Panc1 (cell line): Measurements from ENCODE around the gene LIN9. TPM values are rescaled to one million over a fixed set of nuclear protein-coding genes. Genes with fewer than 3 reads are reported as not detected.
"Not testable (repeated sequence)": the region's sequence is repeated elsewhere in the genome, so short reads cannot be mapped to it uniquely, and the experiment has no call there.

Experiments
- ATAC-seq: fragments of 200-7000 bp; cut with Tn5 transposase; 2 replicates; pipeline ENCODE4 v1.9.1; 2020; ENCODE audit warnings: mild to moderate bottlenecking, moderate library complexity
- BruUV-seq: library from RNA; stranded (reverse); fragments of 400-500 nt; replicated peaks from 2 replicates; lab custom pipeline; 2021; lab: Mats Ljungman, UMichigan
- CTCF ChIA-PET: fragments of 300-600 bp; sonication (Branson Sonifier 250); formaldehyde crosslinking; loops from one replicate; lab custom pipeline; 2022; ENCODE audit warnings: antibody characterized with exemption; lab: Charles Lee
- POLR2A ChIA-PET: fragments of 300-600 bp; sonication (Branson Sonifier 250); formaldehyde crosslinking; loops from one replicate; lab custom pipeline; 2022; ENCODE audit warnings: antibody characterized with exemption; lab: Charles Lee
- DNase-seq: peaks from one replicate; pipeline ENCODE4 v3.0.0-alpha.2; 2010; ENCODE audit warnings: low read depth, low spot score
- H3K27ac ChIP-seq: 2 replicates; pipeline ENCODE4 v1.5.1; 2011; ENCODE audit warnings: mild to moderate bottlenecking, low read length, inconsistent platforms
- H3K27me3 ChIP-seq: fragments of 200-500 bp; sonication (Bioruptor generic); 2 replicates; pipeline ENCODE4 v1.6.0; 2014; ENCODE audit warnings: low read length, inconsistent platforms; ENCODE audit not compliant: control insufficient read depth, insufficient read depth
- H3K36me3 ChIP-seq: fragments of 200-500 bp; sonication (Bioruptor generic); 2 replicates; pipeline ENCODE4 v1.5.1; 2014; ENCODE audit warnings: inconsistent platforms, mild to moderate bottlenecking, low read length, moderate library complexity; ENCODE audit not compliant: control insufficient read depth, insufficient read depth
- H3K4me1 ChIP-seq: 2 replicates; pipeline ENCODE4 v1.5.1; 2011; ENCODE audit warnings: inconsistent platforms, mild to moderate bottlenecking, low read length, moderate library complexity; ENCODE audit not compliant: control insufficient read depth, insufficient read depth
- H3K4me3 ChIP-seq, 2 experiments: 2 replicates each; pipeline ENCODE4 v1.5.1; 2011 to 2012; ENCODE audit warnings: low read depth in 2 of 2, low read length in 2 of 2, mild to moderate bottlenecking in 2 of 2, inconsistent platforms in 1 of 2, moderate library complexity in 1 of 2
- H3K9me3 ChIP-seq: fragments of 200-500 bp; sonication (Bioruptor generic); 2 replicates; pipeline ENCODE4 v1.5.1; 2014; ENCODE audit warnings: low read depth, mild to moderate bottlenecking, inconsistent platforms, low read length, moderate library complexity; ENCODE audit not compliant: control insufficient read depth, insufficient read depth
- POLR2AphosphoS5 ChIP-seq: IDR thresholded peaks from 2 replicates; pipeline ENCODE4 v1.6.1; 2012; ENCODE audit warnings: mild to moderate bottlenecking, low read depth, low read length, moderate library complexity
- SIN3A ChIP-seq: IDR thresholded peaks from 2 replicates; pipeline ENCODE4 v1.6.1; 2012; ENCODE audit warnings: low read depth, mild to moderate bottlenecking, low read length, moderate library complexity, borderline replicate concordance; ENCODE audit not compliant: insufficient read depth
- TCF7L2 ChIP-seq: IDR thresholded peaks from 2 replicates; pipeline ENCODE4 v1.6.1; 2011; ENCODE audit warnings: mild to moderate bottlenecking, low read depth, low read length, inconsistent platforms
- in situ Hi-C: cut with HindIII; loops from 2 replicates; pipeline ENCODE4 v1.10.0; 2016; ENCODE audit warnings: low sequenced_read_pairs, low pct_unique_long_range_greater_than_20kb
- intact Hi-C: fragments of 100-400 bp; cut with micrococcal nuclease; formaldehyde crosslinking; loops from one replicate; pipeline ENCODE4 v1.10.0; 2022; ENCODE audit not compliant: unreplicated experiment
- total RNA-seq: library from RNA; stranded (reverse); gene quantifications from one replicate; pipeline ENCODE4 v1.2.1, GENCODE V29; 2021; ENCODE audit not compliant: unreplicated experiment
- TF ChIP-seq, protein P1 (sequence below): fragments of 450-650 bp; IDR thresholded peaks from 2 replicates; pipeline ENCODE4 v1.5.1; 2017; ENCODE audit warnings: mild to moderate bottlenecking
- TF ChIP-seq, protein P2 (sequence below), 2 experiments: IDR thresholded peaks; 2 replicates each; pipeline ENCODE4 v1.6.1; 2011 to 2012; ENCODE audit warnings: low read depth in 2 of 2, control low read depth in 1 of 2, low read length in 1 of 2, mild to moderate bottlenecking in 1 of 2, moderate library complexity in 1 of 2; ENCODE audit not compliant: insufficient read depth in 1 of 2

Gene LIN9
- total RNA-seq, 1 experiment from 2014 or later = 11.4 TPM

DNA sequence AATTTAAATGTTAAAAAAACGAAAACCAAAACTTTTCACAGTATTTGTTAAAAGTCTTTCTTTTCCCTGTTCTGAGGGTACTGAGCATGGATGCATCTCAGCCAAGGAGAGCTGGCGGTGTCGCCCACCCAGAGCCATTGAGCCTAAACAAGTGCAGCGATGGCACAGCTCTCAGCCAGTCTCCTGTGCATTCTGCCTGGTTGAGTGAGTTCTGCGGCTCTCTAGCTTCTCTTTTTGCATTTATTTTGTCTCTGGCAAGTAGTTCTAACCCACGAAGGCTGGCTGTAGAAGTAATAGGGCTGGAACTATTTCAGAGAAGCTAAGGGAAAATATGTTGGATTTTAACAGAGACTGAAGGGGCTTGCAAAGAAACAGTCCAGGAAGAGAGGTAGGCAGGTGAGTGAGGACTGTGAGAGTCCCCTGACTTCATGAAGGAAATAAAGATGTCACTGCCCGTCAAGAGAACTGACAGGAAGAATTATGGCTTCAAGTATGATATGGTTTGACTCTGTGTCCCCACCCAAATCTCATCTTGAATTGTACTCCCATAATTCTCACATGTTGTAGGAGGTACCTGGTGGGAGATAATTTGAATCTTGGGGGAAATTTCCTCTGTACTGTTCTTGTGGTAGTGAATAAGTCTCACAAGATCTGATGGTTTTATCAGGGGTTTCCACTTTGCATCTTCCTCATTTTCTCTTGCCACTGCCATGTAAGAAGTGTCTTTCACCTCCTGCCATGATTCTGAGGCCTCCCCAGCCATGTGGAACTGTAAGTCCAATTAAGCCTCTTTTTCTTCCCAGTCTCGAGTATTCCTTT, 35.7 kb upstream of the LIN9 start:
- intact Hi-C loops = no loop called here
- Histone ChIP-seq H3K9me3 (no peaks in the 10 kb centered on the region), H3K4me1 (no peaks in the 10 kb centered on the region), H3K27me3 (no peaks in the 10 kb centered on the region), H3K27ac (no peak overlapping the region), H3K4me3 (no peak overlapping the region), H3K36me3 (no peaks in the 10 kb centered on the region)
- POLR2A ChIA-PET = interaction anchor here (0.7 kb wide), 1 partner anchor 18 kb away, joined by 11 read pairs; no protein-coding TSS in a partner anchor
- ATAC-seq = no peak
- in situ Hi-C loops = no loop called here
- TF ChIP-seq, protein P1, sequence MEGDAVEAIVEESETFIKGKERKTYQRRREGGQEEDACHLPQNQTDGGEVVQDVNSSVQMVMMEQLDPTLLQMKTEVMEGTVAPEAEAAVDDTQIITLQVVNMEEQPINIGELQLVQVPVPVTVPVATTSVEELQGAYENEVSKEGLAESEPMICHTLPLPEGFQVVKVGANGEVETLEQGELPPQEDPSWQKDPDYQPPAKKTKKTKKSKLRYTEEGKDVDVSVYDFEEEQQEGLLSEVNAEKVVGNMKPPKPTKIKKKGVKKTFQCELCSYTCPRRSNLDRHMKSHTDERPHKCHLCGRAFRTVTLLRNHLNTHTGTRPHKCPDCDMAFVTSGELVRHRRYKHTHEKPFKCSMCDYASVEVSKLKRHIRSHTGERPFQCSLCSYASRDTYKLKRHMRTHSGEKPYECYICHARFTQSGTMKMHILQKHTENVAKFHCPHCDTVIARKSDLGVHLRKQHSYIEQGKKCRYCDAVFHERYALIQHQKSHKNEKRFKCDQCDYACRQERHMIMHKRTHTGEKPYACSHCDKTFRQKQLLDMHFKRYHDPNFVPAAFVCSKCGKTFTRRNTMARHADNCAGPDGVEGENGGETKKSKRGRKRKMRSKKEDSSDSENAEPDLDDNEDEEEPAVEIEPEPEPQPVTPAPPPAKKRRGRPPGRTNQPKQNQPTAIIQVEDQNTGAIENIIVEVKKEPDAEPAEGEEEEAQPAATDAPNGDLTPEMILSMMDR = no peak
- no peak for TF ChIP-seq SIN3A
- no peak for TF ChIP-seq POLR2AphosphoS5
- no peak for TF ChIP-seq TCF7L2
- TF ChIP-seq, protein P2, sequence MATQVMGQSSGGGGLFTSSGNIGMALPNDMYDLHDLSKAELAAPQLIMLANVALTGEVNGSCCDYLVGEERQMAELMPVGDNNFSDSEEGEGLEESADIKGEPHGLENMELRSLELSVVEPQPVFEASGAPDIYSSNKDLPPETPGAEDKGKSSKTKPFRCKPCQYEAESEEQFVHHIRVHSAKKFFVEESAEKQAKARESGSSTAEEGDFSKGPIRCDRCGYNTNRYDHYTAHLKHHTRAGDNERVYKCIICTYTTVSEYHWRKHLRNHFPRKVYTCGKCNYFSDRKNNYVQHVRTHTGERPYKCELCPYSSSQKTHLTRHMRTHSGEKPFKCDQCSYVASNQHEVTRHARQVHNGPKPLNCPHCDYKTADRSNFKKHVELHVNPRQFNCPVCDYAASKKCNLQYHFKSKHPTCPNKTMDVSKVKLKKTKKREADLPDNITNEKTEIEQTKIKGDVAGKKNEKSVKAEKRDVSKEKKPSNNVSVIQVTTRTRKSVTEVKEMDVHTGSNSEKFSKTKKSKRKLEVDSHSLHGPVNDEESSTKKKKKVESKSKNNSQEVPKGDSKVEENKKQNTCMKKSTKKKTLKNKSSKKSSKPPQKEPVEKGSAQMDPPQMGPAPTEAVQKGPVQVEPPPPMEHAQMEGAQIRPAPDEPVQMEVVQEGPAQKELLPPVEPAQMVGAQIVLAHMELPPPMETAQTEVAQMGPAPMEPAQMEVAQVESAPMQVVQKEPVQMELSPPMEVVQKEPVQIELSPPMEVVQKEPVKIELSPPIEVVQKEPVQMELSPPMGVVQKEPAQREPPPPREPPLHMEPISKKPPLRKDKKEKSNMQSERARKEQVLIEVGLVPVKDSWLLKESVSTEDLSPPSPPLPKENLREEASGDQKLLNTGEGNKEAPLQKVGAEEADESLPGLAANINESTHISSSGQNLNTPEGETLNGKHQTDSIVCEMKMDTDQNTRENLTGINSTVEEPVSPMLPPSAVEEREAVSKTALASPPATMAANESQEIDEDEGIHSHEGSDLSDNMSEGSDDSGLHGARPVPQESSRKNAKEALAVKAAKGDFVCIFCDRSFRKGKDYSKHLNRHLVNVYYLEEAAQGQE (IDR thresholded peaks at IDR 0.05; ENCODE audit: insufficient read depth in 1 of 2, low read depth in 2 of 2, low read length in 1 of 2) = no peak
- CTCF ChIA-PET = no interaction called here
- DNase-seq = no peak
- no TSS peak for BruUV-seq

DNA sequence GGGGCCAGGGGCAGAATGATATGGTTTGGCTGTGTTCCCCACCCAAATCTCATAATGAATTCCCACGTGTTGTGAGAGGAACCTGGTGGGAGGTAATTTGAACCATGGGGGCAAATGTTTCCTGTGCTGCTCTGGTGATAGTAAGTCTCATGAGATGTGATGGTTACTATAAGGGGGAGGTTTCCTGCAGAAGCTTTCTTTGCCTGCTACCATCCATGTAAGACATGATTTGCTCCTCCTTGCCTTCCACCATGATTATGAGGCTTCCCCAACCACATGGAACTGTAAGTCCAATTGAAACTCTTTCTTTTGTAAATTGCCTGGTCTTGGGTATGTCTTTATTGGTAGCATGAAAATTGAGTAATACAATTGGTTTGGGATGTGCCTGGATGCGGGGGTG, 33.7 kb upstream of the LIN9 start:
- in situ Hi-C loops (no loop called here), intact Hi-C loops (no loop called here)
- ChIA-PET POLR2A (no interaction called here), CTCF (no interaction called here)
- Histone ChIP-seq H3K27me3 (no peaks in the 10 kb centered on the region), H3K36me3 (no peaks in the 10 kb centered on the region), H3K27ac (no peak overlapping the region), H3K4me3 (no peak overlapping the region), H3K9me3 (no peaks in the 10 kb centered on the region), H3K4me1 (no peaks in the 10 kb centered on the region)
- BruUV-seq = no TSS peak
- TF ChIP-seq POLR2AphosphoS5 = no peak
- TF ChIP-seq, protein P2 (IDR thresholded peaks at IDR 0.05; ENCODE audit: insufficient read depth in 1 of 2, low read depth in 2 of 2, low read length in 1 of 2) = no peak
- DNase-seq = no peak
- ATAC-seq = no peak

DNA sequence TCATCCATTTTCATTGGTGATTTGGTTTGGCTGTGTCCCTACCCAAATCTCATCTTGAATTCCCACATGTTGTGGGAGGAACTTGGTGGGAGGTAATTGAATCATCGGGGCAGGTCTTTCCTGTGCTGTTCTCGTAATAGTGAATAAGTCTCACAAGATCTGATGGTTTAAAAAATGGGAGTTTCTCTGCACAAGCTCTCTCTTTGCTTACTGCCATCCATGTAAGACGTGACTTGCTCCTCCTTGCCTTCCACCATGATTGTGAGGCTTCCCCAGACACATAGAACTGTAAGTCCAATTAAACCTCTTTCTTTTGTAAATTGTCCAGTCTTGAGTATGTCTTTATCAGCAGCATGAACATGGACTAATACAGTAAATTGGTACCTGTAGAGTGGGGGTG, 31.1 kb upstream of the LIN9 start:
- CTCF ChIA-PET, DNase-seq, H3K36me3 ChIP-seq: not testable (repeated sequence)

More for the DNA sequence above, 31.1 kb upstream of the LIN9 start:
- H3K27ac ChIP-seq, BruUV-seq, intact Hi-C loops, H3K27me3 ChIP-seq, in situ Hi-C loops, H3K9me3 ChIP-seq, H3K4me1 ChIP-seq, ATAC-seq, H3K4me3 ChIP-seq: not testable (repeated sequence)
- POLR2A ChIA-PET = interaction anchor here (0.7 kb wide), 1 partner anchor 8 kb away, joined by 3 read pairs; no protein-coding TSS in a partner anchor
